HFF-Myc (cell line): ENCODE data around the gene NPHP4.

Experiments used
- DNase-seq: peaks from one replicate; pipeline ENCODE4 v3.0.0-alpha.2; 2011; ENCODE audit warnings: low read depth; ENCODE audit errors: extremely low read depth
- H3K4me3 ChIP-seq: replicated peaks from 2 replicates; pipeline ENCODE4 v1.5.1; 2011; ENCODE audit warnings: low read depth, mild to moderate bottlenecking, control low read depth, low read length
- TF ChIP-seq, protein P1 (sequence below): IDR thresholded peaks from 2 replicates; pipeline ENCODE4 v1.5.1; 2012; ENCODE audit warnings: mild to moderate bottlenecking, low read depth, low read length, control low read depth; ENCODE audit errors: missing control alignments

The NPHP4 gene

DNA sequence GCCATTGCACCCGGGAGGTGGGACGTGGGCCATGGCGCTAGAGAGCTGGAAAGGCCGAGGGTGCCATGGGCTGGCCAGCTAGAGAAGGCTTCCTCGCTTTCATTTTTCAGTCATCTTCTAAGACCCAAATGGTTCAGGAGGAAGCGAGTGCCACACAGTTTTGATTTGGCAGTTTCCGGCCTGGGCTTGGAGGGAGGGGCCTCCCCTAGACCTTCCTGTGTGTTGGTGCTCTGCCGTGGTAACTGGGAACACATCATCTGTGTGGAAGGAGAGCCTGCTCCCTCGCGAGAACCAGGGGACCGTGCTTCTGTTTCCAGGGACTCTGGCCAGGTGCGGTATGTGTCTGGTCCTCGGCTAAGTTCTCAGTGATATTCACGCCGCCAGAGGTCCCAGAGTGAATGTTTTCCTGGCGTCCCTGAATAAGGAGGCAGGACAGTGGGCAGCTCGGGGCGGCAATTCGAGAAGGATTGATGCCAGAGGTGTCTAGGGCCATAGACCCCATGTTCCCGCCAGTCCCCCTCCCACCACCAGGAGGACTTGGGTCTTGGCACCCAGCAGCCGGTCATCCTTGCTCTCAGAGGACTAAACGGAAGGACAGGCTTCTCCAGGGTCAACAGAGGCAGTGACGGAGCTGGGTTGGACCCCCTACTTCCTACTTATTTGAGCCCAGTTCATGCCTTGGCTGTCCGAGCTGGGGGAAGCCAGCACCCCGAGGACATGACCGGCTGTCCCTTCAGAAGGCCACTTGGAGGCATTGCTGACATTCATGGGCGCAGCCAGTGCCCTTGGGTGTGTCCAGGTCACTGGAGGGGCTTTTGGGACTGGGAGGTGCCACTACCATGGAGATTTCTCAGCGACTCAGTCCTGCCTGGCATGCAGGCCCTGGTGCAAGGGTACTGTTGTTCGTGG, 2.7 kb upstream of the NPHP4 start:
- no peak for DNase-seq

DNA sequence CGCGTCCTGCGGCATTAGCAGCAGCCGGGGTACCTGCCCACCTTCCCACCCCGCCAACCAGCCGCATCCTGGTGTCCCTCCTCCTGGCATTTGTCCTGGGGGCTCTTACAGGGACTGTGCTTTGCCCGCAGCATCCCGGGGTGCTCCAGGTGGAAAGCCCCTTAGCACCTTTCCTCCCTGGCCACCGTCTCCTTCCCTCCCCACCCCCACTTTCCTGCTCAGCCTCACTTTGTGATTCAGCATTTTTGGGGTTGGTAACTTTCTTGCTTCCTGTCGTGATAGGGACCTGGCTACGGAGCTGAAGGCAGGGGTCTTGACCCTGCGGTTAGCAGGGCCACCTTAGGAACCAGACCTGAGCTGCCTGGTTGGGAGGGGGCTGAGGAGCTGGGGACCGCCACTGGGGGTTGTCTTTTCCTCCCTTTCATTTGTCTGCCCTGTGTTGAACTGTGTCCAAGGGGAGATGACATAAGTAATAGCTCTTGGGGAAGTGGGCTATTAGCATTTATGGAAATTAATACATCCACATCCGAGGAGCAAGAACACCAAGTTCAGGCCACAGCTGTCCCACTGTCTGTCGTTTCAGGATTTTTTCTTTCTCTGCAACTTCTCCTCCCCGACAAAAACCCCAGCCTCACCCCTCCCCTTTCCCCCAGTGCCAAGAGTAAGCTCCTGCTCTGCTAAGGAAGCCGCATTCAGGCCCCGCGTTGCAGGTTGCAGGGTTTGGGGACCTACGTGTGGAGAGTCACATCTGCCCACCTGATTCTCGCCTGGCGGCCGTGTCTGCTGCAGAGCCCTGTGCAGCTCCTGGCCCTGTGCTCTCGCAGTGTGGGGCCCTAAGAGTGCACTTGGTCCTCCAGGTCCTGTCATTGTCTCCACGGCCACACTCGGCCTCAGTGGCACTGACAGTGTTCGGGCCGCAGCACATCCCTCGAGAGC, 1.6 kb upstream of the NPHP4 start:
- peak overlapping the region; percentile 70 for H3K4me3 ChIP-seq
- no peak for DNase-seq
- TF ChIP-seq, protein P1, sequence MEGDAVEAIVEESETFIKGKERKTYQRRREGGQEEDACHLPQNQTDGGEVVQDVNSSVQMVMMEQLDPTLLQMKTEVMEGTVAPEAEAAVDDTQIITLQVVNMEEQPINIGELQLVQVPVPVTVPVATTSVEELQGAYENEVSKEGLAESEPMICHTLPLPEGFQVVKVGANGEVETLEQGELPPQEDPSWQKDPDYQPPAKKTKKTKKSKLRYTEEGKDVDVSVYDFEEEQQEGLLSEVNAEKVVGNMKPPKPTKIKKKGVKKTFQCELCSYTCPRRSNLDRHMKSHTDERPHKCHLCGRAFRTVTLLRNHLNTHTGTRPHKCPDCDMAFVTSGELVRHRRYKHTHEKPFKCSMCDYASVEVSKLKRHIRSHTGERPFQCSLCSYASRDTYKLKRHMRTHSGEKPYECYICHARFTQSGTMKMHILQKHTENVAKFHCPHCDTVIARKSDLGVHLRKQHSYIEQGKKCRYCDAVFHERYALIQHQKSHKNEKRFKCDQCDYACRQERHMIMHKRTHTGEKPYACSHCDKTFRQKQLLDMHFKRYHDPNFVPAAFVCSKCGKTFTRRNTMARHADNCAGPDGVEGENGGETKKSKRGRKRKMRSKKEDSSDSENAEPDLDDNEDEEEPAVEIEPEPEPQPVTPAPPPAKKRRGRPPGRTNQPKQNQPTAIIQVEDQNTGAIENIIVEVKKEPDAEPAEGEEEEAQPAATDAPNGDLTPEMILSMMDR: no peak

More for the DNA sequence above, 2.7 kb upstream of the NPHP4 start:
- no peak overlapping the region for H3K4me3 ChIP-seq
- TF ChIP-seq, protein P1: no peak

DNA sequence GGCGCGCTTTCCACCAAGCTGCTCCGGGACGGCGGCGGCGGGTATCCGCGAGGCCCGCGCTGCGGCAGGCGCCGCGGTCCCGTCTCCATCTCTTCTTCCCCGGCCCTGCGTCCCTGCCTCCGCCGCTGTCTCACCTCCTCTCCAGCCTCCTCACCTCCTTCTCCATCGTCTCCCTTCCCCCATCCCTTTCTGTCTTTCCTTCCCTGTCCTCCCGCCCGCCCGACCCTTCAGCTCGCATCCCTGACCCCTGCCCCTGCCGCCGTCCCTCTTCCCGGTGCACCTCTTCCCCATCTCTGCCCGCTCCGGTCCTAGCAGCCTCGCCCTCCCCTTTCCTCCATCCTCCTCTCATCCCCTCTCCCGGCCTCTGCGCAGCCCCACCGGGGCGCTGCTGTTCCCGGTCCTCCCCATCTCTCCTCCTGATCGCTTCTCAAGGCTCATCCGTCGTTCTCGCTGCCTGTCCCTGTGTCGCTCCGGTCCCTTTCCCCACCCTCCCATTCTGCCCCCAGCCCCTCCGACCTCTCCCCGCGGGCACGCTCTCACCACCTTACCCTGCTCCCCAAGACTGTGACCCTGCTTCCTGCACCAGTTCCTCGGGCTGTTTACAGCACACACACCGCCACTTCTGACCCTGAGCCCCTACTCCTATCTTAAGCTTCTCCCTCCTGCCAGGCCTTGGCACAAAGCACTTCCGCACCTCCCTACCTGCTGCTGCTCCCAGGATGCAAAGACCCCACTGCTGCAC, 760 bp upstream of the NPHP4 start:
- DNase-seq: no peak
- TF ChIP-seq, protein P1: no peak
- peak overlapping the region; percentile 70 for H3K4me3 ChIP-seq

DNA sequence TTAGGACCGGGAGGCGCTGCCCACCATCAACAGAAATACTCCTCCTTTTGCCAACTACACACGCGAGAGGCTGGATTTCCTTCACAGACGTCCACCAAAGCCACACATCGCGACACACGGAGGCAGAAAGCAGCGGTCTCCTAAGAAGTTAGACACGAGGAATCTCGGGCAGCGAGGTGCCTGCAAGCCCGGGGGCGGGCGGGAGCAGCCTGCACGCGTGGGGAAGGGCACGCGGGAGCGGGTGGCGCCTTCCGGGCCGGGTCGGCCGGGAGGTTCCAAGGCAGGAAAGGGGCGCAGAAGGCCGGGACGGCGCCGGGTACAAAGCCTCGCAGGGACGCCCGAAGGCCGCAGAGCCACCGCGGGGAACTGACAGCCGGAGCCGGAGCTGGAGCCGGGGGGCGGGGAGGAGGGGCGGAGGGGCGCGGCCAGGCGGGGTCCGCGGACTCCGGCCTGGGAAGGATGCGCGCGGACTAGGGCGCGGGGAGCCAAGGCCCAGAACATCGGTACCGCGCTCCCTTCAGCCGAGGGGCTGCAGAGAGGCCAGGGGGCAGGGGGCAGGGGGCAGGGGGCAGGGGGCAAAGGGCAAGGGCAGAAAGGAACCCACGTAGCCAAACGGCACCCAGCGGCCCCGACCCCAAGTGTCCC, 722 bp downstream of the NPHP4 start:
- TF ChIP-seq, protein P1: no peak
- peak overlapping the region; percentile 70 for H3K4me3 ChIP-seq
- no peak for DNase-seq

DNA sequence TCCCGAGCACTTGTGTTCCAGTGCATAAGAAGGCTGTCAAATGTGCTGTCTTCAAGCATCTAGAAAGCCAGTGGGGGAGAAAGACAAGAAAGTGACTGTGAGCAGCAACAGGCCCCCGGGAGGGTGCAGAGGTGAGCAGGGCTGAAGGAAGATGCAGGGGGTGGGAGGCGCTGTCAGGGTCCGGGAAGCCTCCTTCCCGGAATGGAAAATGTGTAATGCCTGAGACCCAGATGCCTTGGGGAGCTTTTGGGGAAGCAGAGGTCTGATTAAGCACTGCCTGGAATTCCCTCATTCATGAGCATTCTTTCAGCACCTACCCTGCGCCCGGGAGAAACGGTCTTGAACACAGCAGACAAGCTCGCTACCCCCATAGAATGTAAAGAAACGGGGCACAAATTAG, 1.3 kb downstream of the NPHP4 start:
- peak overlapping the region; percentile 70 for H3K4me3 ChIP-seq
- DNase-seq: no peak
- TF ChIP-seq, protein P1: no peak
